Body of pancreas (tissue), 4 donors: ENCODE data around the gene SLC9A3.

ENCODE experiments used
- POLR2A ChIP-seq, 3 donors: fragments of 450-650 bp; IDR thresholded peaks; one replicate each; pipeline ENCODE4 v1.6.1; 2016; ENCODE audit warnings: antibody characterized with exemption in 3 of 3, mild to moderate bottlenecking in 2 of 3
- TF ChIP-seq, protein P1 (sequence below), 7 experiments: fragments of 450-650 bp in 4 of 7; fragments of 200-600 bp in 3 of 7; sonication (generic) in 3 of 7; IDR thresholded peaks; one replicate each; pipeline ENCODE4 v1.5.1; 2016 to 2019; ENCODE audit warnings: antibody characterized with exemption in 7 of 7

DNA sequence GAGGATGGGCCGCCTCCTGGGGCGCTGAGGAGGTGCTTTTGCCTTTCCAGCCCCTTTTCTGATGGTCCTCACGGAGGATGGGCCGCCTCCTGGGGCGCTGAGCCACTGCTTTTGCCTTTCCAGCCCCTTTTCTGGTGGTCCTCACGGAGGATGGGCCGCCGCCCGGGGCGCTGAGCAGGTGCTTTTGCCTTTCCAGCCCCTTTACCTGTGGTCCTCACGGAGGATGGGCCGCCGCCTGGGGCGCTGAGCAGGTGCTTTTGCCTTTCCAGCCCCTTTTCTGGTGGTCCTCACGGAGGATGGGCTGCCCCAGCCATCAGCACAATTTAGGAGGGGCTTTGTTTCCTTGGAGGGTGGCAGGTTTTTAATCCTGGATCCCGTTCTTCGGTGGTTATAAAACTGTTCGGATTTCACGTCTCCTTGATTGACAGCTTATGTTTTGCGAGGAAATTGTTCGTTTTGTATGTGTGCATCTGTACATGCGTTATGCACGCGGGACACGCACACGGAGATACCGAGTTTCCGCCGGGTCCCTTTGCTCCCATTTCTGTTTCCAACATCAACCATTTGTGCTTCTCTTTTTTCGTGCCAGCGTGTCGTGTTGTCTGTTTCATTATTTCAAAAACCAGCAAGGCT lies 34.7 kb upstream of the SLC9A3 start:
- TF ChIP-seq, protein P1, sequence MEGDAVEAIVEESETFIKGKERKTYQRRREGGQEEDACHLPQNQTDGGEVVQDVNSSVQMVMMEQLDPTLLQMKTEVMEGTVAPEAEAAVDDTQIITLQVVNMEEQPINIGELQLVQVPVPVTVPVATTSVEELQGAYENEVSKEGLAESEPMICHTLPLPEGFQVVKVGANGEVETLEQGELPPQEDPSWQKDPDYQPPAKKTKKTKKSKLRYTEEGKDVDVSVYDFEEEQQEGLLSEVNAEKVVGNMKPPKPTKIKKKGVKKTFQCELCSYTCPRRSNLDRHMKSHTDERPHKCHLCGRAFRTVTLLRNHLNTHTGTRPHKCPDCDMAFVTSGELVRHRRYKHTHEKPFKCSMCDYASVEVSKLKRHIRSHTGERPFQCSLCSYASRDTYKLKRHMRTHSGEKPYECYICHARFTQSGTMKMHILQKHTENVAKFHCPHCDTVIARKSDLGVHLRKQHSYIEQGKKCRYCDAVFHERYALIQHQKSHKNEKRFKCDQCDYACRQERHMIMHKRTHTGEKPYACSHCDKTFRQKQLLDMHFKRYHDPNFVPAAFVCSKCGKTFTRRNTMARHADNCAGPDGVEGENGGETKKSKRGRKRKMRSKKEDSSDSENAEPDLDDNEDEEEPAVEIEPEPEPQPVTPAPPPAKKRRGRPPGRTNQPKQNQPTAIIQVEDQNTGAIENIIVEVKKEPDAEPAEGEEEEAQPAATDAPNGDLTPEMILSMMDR (IDR thresholded peaks at IDR 0.05), result no peak
- no peak for TF ChIP-seq POLR2A (IDR thresholded peaks at IDR 0.05)
